Fibroblast of lung (primary cell): ENCODE results near the gene DCAF7. TPM values are rescaled to one million over a fixed set of nuclear protein-coding genes. Genes with fewer than 3 reads are reported as not detected.

Source experiments
- DNase-seq, 2 donors: peaks; one replicate each; pipeline versions ENCODE4 v3.0.0 to v3.0.0-alpha.2; 2010; ENCODE audit warnings: low read depth in 2 of 2
- H2AFZ ChIP-seq: 2 replicates; pipeline ENCODE4 v1.5.1; 2012; ENCODE audit warnings: low read length, control low read depth, inconsistent platforms
- H3K27ac ChIP-seq: 2 replicates; pipeline ENCODE4 v1.5.1; 2011; ENCODE audit warnings: low read length, control low read depth; ENCODE audit not compliant: insufficient read depth
- H3K27me3 ChIP-seq: 2 replicates; pipeline ENCODE4 v1.5.1; 2011; ENCODE audit warnings: mild to moderate bottlenecking, low read length; ENCODE audit not compliant: control insufficient read depth, insufficient read depth
- H3K36me3 ChIP-seq: 2 replicates; pipeline ENCODE4 v1.5.1; 2011; ENCODE audit warnings: low read length; ENCODE audit not compliant: control insufficient read depth, insufficient read depth
- H3K4me1 ChIP-seq: 2 replicates; pipeline ENCODE4 v1.5.1; 2011; ENCODE audit warnings: low read length; ENCODE audit not compliant: control insufficient read depth, insufficient read depth; ENCODE audit errors: extremely low read depth
- H3K4me2 ChIP-seq: 2 replicates; pipeline ENCODE4 v1.5.1; 2011; ENCODE audit warnings: low read length, control low read depth; ENCODE audit not compliant: insufficient read depth; ENCODE audit errors: extremely low read depth
- H3K4me3 ChIP-seq, 4 experiments: fragments of 200-600 bp in 1 of 4; sonication (generic) in 1 of 4; replicated peaks in 1 of 4; 2 replicates each; pipeline ENCODE4 v1.5.1; 2011 to 2016; ENCODE audit warnings: low read length in 4 of 4, low read depth in 3 of 4, mild to moderate bottlenecking in 3 of 4, control low read depth in 2 of 4, inconsistent platforms in 1 of 4, mixed read lengths in 1 of 4; ENCODE audit not compliant: insufficient read depth in 1 of 4; ENCODE audit errors: control extremely low read depth in 1 of 4
- H3K79me2 ChIP-seq: 2 replicates; pipeline ENCODE4 v1.5.1; 2012; ENCODE audit warnings: mild to moderate bottlenecking, low read length, inconsistent platforms; ENCODE audit not compliant: control insufficient read depth, insufficient read depth
- H3K9ac ChIP-seq: 2 replicates; pipeline ENCODE4 v1.5.1; 2011; ENCODE audit warnings: mild to moderate bottlenecking, low read length, control low read depth; ENCODE audit not compliant: insufficient read depth
- H3K9me3 ChIP-seq: 2 replicates; pipeline ENCODE4 v1.5.1; 2012; ENCODE audit warnings: low read depth, low read length; ENCODE audit not compliant: control insufficient read depth, insufficient read depth
- H4K20me1 ChIP-seq: 2 replicates; pipeline ENCODE4 v1.5.1; 2011; ENCODE audit warnings: low read length; ENCODE audit not compliant: control insufficient read depth, insufficient read depth; ENCODE audit errors: extremely low read depth
- CTCF ChIP-seq, 2 donors: IDR thresholded peaks in 1 of 2; conservative IDR thresholded peaks in 1 of 2; 1 replicate in 1 of 2; 2 replicates in 1 of 2; pipeline ENCODE4 v1.5.1; 2011 to 2012; ENCODE audit warnings: low read length in 2 of 2, control low read depth in 1 of 2, inconsistent platforms in 1 of 2, low read depth in 1 of 2, mild to moderate bottlenecking in 1 of 2
- EZH2 ChIP-seq: IDR thresholded peaks from 2 replicates; pipeline ENCODE4 v1.5.1; 2012; ENCODE audit warnings: low read length, control low read depth, mild to moderate bottlenecking; ENCODE audit errors: missing control alignments
- polyA plus RNA-seq, 2 donors: library from polyadenylated mRNA; depleted of rRNA in 1 of 2; stranded (reverse) in 1 of 2; unstranded in 1 of 2; fragments of >200 nt; gene quantifications; 2 replicates each; pipeline ENCODE4 v1.2.1, GENCODE V29; 2011 to 2012; ENCODE audit warnings: missing spikeins in 1 of 2
- total RNA-seq: library from RNA; depleted of rRNA; stranded (reverse); fragments of >200 nt; gene quantifications from 2 replicates; pipeline ENCODE4 v1.2.1, GENCODE V29; 2014

DCAF7 gene
- total and polyA plus RNA-seq, 2 donors (not counting 1 experiment from before 2014, with no cell fraction given), result 13.9 to 38.8 TPM

DNA sequence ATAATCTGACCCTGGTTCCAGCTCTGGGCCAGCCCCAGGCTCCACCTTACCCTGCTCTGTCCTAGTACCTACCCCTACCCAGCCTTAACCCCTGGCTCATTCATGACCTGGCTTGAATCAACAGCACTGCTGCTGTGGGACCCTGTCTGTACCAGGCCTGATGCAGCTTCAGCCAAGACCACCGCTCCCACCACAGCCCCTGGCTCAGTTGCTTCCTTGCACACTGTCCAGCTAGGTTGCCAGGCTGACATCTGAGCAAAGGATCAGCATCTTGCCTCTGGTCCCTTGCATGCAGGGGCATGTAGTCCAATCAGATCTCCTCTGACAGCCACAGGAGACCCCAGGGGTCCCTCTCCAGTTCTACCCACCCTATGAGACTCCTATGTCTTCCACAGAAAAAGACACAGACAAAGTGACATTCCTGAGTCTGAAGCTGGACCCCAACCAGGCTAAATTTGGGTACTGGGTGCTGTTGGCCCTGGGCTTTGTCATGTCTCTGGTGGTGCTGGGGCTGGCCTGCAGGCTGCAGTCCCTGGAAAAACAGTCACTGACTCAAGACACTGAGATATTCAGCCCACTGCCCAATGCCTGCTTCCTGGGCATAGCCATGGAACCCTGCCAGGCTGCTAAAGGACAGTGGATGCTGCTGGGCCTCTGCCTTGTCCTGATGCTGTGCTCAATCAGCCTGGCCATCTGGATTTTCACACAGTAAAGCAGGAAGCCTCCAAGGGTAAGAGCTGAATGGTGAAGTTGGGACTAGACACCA lies 31.0 kb upstream of the DCAF7 start:
- no peak overlapping the region for H3K4me2 ChIP-seq
- no peaks in the 10 kb centered on the region for H3K79me2 ChIP-seq
- H3K27me3 ChIP-seq, result peaks cover 2% of the 10 kb centered on the region
- TF ChIP-seq EZH2 (no peak), CTCF (conservative IDR thresholded peaks at IDR 0.05 in 1 of 2, IDR thresholded peaks at IDR 0.05 in 1 of 2; ENCODE audit: low read depth in 1 of 2, low read length in 2 of 2) (no peak)
- H3K4me3 ChIP-seq, result no peak overlapping the region
- H3K9ac ChIP-seq, result no peak overlapping the region
- H3K9me3 ChIP-seq, result no peaks in the 10 kb centered on the region
- H3K4me1 ChIP-seq, result no peaks in the 10 kb centered on the region
- H3K36me3 ChIP-seq, result no peaks in the 10 kb centered on the region
- H2AFZ ChIP-seq, result no peak overlapping the region
- H4K20me1 ChIP-seq, result no peaks in the 10 kb centered on the region
- no peak overlapping the region for H3K27ac ChIP-seq
- DNase-seq, result no peak

DNA sequence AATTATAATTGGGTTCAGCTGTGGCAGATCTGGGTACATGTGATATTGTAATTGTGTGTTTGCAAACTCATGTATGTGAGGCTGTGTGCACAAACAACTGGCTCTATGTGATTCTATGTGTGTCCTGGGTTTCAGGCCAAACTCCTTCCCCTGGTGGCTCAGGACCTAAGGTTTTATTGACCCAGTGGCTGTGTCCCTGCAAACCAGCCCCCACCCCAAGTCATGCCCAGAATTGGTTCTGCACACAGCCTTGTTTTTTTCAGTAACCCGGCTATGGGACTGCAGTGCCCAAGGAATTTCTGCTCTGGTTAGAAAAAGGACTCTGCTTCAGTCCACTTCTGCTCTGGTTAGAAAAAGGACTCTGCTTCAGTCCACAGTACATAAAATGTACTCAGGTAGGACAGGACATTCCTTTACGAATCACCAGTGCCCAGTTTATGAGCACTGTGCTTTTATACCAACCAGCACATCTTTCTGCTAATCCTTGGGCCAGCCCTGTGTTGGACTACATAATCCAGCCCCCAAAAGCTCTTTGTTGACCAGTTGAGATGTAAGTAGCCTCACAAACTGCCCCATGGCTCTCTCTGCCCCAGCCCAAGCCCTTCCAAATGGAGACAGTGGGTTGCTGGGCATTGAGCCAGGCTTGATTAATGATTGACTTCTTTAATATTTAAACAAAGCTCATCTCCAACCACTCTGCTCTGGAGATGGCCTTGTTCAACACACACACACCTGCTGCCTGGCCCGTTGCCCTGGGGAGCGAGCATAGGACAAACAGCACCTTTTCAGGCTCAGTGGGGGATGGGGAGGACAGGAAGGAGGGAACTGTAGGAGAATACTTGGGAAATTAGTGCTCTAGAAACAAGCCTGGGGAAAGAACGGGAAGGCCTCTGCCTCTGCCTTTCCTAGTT lies 30.1 kb upstream of the DCAF7 start:
- no peaks in the 10 kb centered on the region for H3K9me3 ChIP-seq
- no peak overlapping the region for H3K9ac ChIP-seq
- no peaks in the 10 kb centered on the region for H3K36me3 ChIP-seq
- H3K4me2 ChIP-seq, result no peak overlapping the region
- DNase-seq, result no peak
- H3K4me1 ChIP-seq, result no peaks in the 10 kb centered on the region
- TF ChIP-seq CTCF (conservative IDR thresholded peaks at IDR 0.05 in 1 of 2, IDR thresholded peaks at IDR 0.05 in 1 of 2; ENCODE audit: low read depth in 1 of 2, low read length in 2 of 2) (no peak), EZH2 (no peak)
- H3K4me3 ChIP-seq, result no peak overlapping the region
- no peaks in the 10 kb centered on the region for H3K79me2 ChIP-seq
- no peak overlapping the region for H3K27ac ChIP-seq
- no peak overlapping the region for H2AFZ ChIP-seq
- H4K20me1 ChIP-seq, result no peaks in the 10 kb centered on the region
- no peaks in the 10 kb centered on the region for H3K27me3 ChIP-seq

DNA sequence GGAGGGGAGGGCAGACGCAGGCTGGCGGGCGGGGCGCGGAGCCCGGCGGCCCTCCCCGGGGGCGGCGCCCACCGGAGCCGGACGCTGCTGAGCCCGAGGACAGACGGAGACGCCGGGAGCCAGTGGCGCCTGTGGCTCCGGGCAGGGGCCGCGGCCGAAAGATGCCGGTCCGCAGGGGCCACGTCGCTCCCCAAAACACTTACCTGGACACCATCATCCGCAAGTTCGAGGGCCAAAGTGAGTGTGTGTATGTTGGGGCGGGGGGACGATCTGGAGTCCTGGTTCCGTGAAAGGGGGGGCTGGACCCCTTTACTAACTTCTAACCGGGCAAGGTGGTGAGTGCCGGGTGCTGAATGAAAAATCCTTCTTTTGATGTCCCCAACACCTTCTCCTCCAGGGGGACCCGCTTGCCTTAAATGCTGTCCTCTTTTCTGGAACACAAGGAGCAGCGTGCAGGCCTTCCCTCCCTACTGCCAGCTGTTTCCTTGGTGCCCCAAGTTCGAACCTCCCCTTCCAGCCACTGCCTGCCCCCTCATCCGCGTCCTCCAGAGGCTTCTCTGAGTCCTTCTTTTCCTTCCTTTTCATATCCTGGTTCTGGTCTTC lies 26.9 kb upstream of the DCAF7 start, which contains the start of gene KCNH6:
TSS of gene KCNH6 (plus strand) at position 106 of the 603 bp plus-strand sequence. CDS start at position 162, 56 bp downstream.
- Histone ChIP-seq H2AFZ (no peak within 1 kb of the TSS), H3K4me3 (no peak within 1 kb of the TSS), H3K4me1 (no peaks in the 10 kb centered on the region), H3K27ac (no peak within 1 kb of the TSS), H3K9me3 (no peaks in the 10 kb centered on the region), H3K9ac (no peak within 1 kb of the TSS), H3K4me2 (peak within 1 kb of the TSS; percentile 35), H4K20me1 (no peaks in the 10 kb centered on the region), H3K36me3 (no peaks in the 10 kb centered on the region), H3K79me2 (no peaks in the 10 kb centered on the region), H3K27me3 (peaks cover 5% of the 10 kb centered on the region)
- TF ChIP-seq EZH2 (no peak), CTCF (conservative IDR thresholded peaks at IDR 0.05 in 1 of 2, IDR thresholded peaks at IDR 0.05 in 1 of 2; ENCODE audit: low read depth in 1 of 2, low read length in 2 of 2) (no peak)
- DNase-seq, result peak in 1 of 2 donors; percentile 1
